Eye (tissue), 1 donor: ENCODE data around the gene KBTBD8.

Experiments
- DNase-seq: peaks from one replicate; pipeline ENCODE4 v3.0.0-alpha.2; 2015

Gene KBTBD8, protein sequence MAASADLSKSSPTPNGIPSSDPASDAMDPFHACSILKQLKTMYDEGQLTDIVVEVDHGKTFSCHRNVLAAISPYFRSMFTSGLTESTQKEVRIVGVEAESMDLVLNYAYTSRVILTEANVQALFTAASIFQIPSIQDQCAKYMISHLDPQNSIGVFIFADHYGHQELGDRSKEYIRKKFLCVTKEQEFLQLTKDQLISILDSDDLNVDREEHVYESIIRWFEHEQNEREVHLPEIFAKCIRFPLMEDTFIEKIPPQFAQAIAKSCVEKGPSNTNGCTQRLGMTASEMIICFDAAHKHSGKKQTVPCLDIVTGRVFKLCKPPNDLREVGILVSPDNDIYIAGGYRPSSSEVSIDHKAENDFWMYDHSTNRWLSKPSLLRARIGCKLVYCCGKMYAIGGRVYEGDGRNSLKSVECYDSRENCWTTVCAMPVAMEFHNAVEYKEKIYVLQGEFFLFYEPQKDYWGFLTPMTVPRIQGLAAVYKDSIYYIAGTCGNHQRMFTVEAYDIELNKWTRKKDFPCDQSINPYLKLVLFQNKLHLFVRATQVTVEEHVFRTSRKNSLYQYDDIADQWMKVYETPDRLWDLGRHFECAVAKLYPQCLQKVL

DNA sequence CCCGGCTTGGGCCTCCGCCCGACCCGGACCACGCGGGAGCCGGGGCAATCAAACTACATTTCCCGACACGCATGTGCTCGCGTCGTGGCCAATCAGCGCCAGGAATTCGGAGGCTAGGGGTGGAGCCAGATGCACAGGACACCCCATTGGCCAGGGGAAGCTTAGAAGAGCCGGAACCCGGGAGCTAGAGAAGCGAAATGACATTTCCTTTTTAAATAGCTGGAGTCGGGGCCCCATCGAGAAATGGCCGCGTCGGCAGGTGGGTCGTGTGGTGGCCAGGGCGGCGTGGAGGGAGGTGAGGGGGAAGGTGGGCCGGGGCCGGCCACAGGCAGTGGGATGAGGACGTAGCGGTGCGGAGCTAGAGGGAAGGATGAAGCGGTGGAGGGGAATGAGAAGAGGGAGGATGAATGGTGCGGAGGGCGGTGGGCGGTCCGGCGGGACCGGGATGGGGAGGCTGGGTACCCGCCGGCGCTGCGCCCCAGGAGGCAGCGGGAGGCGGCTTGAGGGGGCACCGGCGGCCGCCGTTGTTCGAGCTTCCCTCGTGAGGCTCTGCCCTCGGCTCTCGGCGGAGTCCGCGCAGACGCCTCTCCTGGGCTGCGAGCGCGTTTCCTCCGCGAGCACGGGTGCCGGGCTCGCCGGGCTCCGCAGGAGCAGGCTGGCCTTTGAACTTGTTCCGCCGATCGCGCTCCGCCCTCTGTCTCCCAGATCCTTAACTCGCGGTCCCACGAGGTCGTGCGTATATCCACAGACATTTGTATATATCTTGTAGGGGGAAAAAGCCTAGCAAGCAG, at the start of gene KBTBD8:
Gene KBTBD8, plus strand, starts transcription at position 195 of the 791 bp plus-strand sequence. Its CDS starts 49 bp downstream, at position 244.
- DNase-seq, result peak; percentile 100

DNA sequence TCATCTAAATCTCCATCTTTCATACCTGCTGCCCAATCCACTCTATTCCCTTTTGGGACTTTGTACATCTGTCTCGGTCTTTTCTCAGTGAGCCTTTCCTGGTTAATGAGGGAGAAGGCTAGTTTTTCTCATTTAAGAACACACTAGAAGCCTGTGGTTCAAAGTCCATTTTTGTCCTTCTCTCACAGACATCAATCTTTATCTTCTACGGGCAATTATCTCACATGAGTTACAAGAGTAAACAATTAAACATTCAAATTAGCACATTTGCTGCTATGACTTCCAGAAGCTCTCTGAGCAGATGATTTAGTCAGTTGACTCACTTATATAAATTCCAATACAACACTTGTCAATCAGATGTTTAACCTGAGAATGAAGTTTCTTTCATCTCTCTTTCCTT, 49.3 kb upstream of the KBTBD8 start:
- DNase-seq, result no peak

DNA sequence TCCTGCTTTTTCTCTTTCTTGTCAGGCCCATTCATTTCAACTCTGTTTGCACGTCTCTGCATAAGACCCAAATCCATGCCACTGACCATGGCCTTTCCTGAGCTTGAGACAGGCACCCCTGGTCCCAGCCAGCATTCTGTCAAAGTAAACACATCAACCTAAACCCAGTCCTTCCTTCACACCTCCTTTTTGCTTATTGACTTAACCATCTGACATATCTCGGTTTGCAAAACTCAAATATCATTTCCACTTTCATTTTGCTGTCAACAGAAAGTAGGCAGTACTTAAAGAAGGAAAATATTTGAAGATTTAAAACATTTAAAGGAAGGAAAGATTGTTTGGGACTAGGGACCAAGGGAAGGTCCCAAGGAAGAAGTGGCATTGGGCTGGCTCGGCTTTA, 48.2 kb upstream of the KBTBD8 start:
- DNase-seq, result no peak

DNA sequence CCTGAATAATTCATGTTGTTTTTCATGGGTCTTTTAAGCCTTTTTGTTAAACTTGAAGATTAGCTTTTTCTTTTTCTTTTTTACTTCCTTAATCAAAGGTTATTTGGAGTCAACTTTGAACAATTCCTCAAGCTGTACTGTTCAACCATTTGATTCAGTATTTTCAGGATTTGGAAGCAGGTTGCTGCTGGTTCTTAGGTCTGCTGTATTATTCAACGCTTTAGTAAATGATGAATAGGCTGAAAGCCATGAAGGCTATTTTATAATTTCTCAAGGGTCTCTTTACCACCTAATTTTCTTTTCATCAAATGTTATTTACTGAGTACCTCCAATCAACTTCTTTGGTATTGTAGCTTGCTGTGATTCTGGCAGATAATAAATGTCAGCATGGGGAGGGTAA, 45.8 kb upstream of the KBTBD8 start:
- no peak for DNase-seq

DNA sequence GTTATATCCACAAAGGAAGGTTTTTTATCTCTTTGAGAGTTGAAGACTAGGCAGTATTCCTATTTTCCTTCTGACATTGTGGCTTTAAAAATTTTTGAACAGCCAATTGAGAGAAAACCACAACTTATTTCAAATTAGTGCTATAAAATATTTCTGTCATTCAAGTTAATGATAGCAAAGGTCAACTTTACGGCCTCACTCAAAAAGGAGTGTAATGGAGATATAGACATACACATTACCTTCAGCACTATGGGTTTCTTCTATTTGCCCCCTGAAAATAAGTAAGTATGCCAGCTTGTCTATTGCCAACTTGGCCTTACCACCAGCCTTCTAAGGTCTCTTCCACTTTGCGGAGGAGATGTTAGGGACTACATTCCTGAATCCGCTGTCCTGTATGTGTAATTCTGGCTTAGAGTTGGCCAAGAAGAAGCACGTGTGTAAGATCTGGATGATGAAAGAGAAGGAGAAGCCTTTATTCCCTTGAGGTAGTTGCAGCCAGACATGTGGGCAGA, 44.1 kb upstream of the KBTBD8 start:
- no peak for DNase-seq

DNA sequence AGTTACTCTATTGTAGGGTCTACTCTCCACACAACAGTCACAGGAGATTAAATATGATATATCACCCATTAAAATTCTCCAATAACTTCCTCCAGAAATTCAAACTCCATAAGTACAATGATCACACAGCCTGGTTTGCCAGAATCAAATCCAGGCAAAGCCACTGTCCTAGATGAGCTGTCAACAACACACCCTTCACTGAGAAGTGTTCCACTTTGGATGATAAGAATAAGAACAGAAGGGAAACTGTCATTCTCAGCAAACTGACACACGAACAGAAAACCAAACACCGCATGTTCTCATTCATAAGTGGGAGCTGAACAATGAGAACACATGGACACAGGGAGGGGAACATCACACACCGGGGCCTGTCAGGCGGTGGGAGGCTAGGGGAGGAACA, 41.4 kb upstream of the KBTBD8 start:
- no peak for DNase-seq

DNA sequence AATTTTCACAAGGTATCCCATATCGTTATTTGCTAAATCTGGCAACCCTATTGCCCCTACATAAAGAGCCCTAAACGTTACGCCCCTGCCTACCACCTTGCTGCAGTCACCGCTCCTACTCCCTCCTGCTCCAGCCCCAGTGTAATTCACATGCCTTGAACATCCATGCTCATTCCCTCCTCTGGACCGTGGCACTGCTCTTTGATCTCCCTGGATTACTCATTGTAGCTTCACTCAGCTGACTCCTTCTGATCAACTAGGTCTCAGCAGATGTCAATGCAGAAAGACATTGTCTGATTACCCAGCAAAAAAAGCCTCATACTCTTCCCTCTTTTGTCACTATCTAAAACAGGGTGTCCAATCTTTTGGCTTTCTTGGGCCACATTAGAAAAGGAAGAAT, 40.7 kb upstream of the KBTBD8 start:
- DNase-seq, result no peak

DNA sequence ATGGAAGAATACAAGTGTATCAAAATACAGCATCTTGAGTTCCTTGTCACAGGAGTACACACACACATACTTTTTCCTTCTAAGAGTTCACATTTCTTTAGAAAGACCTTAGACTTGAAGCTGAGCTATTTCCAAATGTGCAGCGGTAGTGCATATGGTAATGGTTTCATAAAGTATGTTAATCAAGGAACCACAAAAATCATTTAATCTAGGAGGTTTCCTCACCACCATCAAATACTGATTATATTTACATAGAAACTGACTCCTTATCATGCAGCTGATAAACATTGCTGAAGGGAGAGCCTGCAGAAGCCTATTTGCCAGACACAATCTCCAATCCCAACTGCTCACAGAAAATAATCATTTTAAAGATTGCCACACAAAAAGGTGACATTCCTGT, 40.0 kb upstream of the KBTBD8 start:
- no peak for DNase-seq

DNA sequence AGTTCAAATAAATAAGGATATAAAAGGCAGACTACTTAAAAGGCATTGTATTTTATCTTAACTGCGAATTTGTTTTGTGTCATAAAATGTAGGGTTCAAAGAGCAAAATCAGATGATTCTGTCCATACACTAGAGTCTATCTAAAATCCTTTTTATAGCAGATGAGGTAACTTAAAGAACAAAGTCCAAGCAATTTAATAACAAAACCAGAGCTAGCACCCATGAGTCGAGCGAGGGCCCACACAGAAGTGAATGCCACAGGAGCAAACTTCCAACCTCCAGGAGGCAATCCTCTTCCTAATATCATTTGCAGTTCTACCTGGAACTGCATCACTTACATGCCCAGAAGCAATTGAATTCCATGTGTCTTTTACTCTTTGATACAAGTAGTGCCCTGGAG, 35.4 kb upstream of the KBTBD8 start:
- DNase-seq, result no peak

DNA sequence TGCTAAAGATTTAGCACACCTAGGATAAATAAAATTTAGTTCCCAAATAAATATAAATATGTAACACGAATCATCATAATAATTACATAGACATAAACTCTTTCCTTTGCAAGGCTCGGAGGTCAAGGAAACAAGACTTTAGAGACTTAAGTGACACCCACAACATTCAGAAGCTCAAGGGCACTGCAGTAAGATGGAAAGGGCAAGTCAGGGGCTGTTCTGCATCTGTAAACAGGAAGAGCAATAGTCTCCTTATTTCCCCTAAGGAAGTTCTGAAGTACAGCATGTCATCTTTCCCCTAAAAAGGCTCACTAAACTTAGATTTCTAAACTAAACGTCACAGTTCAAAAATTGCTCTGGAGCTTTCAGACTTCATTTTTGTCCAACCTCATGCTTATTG, 26.9 kb upstream of the KBTBD8 start:
- no peak for DNase-seq

DNA sequence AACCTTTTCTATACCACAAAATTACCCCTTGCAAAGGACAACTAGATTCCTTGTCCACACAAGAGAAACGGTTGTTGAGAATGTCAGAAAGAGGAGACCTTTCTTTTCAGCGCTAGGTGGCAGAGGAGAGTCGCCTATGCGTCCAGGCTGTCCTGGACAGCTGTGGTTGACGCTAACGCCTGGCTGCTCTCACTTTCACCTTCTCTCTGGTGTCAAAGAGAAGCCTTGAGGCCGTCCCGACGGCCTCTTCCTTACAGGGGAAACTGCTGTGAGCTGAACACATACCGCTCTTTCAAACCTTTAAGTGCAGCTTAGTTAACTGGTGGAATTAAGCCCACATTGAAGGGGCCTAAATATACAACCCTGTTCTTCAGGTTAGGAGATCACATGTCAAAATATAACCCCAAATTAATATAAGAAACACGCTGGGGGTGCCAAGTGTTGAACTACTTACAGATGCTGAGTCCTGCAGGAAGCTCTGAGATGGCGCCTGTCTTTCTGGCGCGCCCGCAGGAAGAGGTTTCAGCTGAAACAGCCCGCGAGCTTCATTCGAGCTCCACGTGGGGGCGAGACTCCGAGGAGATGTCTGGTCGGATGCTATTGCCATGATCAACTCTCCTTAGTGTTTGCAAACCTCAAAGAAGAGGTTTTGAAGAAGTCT, 26.1 kb upstream of the KBTBD8 start:
- peak; percentile 94 for DNase-seq

DNA sequence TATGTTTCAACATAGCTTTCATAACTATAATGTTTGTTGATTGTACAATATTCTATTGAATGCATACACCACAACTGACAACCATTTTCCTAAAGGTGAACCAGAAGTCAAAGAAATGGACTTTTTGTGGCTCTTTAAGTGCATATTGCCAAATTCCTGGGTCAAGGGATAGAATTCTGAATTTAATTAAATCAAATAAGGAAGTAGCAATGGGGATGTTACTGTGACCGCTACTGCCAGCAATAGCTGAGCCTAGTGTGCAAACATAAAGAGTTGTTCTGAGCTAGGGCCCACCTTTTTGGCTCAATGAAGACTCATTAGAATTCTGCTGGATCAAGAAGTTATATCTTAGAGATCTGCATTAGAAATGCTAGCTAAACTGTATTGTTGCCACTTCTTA, 17.3 kb upstream of the KBTBD8 start:
- no peak for DNase-seq

DNA sequence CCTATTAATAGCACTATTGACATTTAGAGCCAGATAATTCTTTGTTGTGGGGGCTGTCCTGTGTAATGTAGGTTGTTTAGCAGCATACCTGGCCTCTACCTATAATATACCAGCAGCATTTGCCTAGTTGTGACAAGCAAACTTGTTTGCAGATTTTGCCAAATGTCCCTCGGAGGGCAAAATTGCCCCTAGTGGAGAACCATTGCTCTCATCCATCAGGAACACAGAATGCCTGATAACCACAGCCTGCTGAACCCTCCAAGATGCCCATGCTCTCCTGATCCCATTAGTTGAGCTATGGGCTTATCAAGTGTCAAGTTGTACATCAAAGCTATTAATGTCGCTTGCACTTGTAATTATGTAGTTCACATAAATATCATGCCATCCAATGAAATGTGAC, 15.0 kb upstream of the KBTBD8 start:
- no peak for DNase-seq

DNA sequence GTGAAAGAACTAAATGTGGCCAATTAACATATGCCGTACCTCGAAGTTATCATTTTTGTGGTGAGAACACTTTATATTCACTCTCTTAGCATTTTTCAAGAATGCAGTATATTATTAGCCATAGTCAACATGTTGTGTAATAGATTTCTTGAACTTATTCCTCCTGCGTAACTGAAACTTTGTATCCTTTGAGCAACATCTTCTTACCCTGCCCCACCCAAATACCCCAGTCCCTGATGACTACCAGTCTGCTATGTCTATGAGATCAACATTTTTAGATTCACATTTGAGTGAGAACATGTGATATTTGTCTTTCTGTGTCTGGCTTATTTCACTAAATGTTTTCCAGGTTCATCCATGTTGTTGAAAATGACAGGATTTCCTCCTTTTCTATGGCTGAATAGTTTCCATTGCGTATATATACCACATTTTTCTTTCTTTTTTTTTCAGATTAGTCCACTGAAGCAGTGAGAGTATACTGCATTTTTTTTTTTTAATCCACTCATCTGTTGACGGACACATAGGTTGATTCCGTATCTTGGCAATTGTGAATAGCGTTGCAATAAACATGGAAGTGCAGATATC, 12.7 kb upstream of the KBTBD8 start:
- DNase-seq, result no peak

DNA sequence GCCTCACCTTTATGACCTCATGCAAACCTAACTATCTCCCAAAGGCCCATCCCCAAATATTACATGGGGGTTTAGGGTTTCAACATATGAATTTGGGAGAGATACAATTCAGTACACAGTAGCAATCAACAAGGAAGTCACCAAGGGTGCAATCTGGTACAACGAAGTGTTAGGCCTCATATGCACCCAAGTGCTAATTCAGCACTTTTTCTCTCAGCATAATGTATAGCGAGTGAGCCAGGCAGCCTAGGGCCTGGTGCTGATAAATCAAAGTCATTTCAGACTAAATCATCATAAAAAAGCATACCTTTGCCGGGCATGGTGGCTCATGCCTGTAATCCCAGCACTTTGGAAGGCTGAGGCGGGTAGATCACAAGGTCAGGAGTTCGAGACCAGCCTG, 11.7 kb upstream of the KBTBD8 start:
- no peak for DNase-seq

DNA sequence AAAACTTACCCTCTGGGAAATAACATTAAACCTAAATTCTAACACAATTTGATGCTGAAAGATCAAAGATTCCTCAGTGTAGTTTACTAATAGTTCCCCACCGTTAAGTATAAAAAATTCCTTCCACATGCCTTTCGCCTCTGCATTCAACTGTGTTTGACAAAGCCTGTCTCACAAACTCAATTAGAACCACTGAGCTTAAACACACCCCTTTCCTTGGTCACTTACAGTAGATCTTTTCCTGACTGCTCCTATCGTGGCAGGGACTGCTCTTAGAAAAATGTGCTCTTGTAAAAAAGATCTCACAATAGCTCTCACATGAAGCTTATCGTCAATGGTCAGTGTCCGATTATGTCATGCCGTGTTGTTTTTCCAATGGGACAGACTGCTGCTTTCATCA, 8.9 kb upstream of the KBTBD8 start:
- peak; percentile 39 for DNase-seq

DNA sequence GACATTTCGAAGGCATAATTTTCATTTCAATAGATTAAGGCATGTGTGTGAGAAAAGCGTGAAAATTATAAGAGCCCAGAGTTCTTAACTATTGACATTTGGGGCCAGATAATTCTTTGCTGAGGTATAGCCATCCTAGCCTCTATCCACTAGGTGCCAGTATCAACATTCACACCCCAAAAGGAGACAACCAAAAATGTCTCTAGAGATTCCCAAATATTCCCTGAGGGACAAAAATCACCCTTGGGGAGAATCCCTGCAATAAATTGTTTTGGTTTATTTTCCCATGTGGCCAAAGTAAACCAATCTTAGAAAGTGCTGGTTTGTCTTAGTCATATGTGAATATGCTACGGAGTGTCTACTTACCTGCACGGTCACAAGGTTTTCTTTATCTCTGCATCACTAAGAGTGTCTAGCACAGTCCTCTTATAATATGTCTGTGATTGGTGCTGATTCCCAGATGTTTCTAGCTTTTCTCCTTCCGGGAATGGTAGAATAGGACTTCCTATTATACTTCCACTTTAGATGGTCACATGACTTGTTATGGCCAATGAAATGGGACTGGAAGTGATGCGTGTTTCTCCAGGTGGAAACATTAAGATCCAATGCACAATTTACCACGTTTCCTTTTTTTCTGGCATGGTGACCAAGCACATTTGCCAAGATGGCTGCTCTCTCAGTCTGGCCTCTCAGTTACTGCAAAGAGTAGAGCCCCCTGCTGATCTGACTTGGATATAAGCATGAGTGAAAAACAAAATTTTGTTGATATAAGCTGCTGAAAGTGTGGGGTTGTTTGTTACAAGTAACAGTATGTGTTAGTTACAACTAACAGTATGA, 8.0 kb upstream of the KBTBD8 start:
- no peak for DNase-seq

DNA sequence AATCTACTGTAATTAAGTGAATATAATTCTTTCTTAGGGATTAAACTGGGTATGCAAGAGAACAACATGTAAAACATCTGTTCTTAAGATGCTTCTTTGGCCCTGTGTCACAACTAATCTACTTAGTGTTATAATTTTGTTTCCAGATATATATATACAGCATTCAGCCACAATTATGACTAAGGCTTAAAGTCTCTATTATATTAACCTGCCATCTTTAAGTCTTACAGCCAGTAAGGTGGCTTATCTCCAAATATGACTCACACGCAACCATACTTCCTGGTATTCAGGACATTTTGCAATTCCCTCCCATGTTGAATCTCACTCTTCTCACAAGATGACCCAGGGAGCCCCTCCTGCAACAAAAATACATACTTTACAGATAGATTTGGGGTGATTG, 6.6 kb upstream of the KBTBD8 start:
- no peak for DNase-seq

DNA sequence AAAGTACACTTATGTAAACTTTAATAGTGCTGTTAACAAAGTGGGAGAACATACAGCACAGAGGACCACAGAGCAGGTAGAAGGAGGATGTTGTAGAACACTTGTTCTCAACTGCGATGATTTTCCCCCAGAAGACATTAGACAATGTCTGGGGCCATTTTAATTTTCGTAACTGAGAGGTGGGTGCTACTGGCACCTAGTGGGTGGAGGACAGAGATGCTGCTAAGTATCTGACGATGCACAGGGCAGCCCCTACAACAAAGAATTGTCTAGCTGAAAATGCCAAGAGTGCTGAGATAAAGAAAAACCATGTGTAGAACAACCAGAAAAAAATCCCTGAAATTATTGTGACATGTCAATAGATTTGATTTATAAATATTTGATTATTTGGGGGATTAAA, 5.0 kb upstream of the KBTBD8 start:
- DNase-seq, result no peak

DNA sequence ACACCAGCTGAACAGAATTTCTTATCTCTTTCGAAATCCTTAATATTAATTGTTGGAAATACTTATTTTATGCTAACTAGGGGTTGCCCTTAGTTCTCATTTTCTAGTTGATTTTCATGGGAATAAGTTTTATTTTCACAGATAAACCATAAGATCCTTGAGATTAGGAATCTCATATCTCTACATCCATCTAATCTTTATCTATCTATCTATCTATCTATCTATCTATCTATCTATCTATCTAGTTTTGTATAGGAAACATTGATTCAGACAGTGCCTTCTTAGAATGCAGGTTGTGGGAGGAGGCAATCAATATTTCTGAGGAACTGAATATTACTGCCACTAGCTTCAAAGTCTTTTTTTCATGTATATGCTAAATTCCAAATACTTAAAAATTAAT, 3.5 kb upstream of the KBTBD8 start:
- DNase-seq, result no peak

DNA sequence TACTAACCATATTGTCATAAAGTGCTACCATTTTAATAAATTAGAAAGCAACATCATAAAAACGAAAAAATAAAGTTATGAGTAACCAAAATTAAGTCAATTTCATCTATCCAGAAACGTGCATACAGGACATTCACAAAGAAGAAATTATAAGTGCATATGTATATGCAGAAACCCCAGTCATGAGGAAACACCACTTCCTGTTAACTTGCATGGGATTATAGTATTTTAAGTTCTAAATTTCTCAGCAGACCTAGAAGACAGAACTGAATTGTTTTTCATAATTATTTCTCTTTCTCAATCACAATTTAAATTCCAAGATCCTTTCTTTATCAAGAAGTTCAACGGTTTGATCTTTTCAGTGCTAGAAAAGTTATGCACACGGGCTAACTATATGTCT, 1.4 kb upstream of the KBTBD8 start:
- no peak for DNase-seq

DNA sequence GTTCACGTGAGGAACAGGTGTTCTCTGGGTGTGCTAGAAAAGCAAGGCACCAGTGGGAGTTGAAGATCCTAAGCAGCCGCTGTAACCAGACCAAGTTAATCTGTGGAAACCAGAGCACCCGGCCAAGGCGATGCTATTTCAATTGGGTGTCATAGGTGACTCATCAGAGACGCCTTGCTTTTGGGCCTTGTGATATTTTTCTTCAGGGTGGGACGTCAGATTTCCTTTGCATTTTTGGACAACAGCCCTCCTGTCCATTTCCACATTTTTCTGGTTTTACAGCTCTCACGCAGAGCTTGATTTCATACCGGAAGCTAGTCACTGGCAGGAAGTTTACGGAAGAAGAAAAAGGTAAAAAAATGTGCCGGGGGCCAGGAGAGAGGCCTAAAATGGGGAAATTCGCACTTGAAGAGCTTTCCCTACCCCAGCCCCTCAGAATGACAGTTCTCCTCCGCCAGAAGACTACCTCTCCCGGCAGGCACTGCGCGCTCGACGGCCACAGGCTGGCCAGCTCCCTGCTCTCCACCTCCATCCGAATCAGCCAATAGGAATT, 471 bp upstream of the KBTBD8 start:
- no peak for DNase-seq
